ENCODE measurements around the gene NFIA. TPM values are rescaled to one million over a fixed set of nuclear protein-coding genes. Genes with fewer than 3 reads are reported as not detected.

NFIA gene
- total and polyA plus RNA-seq, 2 of the 13 experiments (the other 11 are each of a cell fraction or from before 2014, with no cell fraction given), result 14.7 to 28.5 TPM

GRCh38 chr1:61183471-61184039 lies 101.2 kb downstream of the NFIA start (continued):
- TF ChIP-seq MXD3 (CRISPR knock-in tag; IDR thresholded peaks at IDR 0.05), result no peak; the same call in 1 of the 2 replicates
- no peak for TF ChIP-seq SMARCE1 (IDR thresholded peaks at IDR 0.05; ENCODE audit: borderline replicate concordance)
- TF ChIP-seq ZNF232 (CRISPR knock-in tag; IDR thresholded peaks at IDR 0.05; ENCODE audit: borderline replicate concordance), result peak; percentile 2; the same call in 1 of the 2 replicates
- 0 out of 2 replicates have a peak, but pooled peaks have one; percentile 71 for TF ChIP-seq ARID3A (IDR thresholded peaks at IDR 0.05; ENCODE audit: low read depth, low read length)
- TF ChIP-seq U2AF2 (IDR thresholded peaks at IDR 0.05; ENCODE audit: low read depth, low read length), result no peak
- TF ChIP-seq NAIF1 (CRISPR knock-in tag; IDR thresholded peaks at IDR 0.05; ENCODE audit: borderline replicate concordance), result no peak
- TF ChIP-seq POLR2G (IDR thresholded peaks at IDR 0.05; ENCODE audit: low read depth, low read length), result peak; percentile 44; the same call in 1 of the 2 replicates
- peak; percentile 77 for TF ChIP-seq ZBTB3 (CRISPR knock-in tag; IDR thresholded peaks at IDR 0.05; ENCODE audit: borderline replicate concordance, low read depth)
- TF ChIP-seq KMT2A (CRISPR knock-in tag; IDR thresholded peaks at IDR 0.05), result peak; percentile 80
- 0 out of 2 replicates have a peak, but pooled peaks have one; percentile 20 for TF ChIP-seq ZNF253 (CRISPR knock-in tag; IDR thresholded peaks at IDR 0.05; ENCODE audit: borderline replicate concordance)
- TF ChIP-seq, protein P1, sequence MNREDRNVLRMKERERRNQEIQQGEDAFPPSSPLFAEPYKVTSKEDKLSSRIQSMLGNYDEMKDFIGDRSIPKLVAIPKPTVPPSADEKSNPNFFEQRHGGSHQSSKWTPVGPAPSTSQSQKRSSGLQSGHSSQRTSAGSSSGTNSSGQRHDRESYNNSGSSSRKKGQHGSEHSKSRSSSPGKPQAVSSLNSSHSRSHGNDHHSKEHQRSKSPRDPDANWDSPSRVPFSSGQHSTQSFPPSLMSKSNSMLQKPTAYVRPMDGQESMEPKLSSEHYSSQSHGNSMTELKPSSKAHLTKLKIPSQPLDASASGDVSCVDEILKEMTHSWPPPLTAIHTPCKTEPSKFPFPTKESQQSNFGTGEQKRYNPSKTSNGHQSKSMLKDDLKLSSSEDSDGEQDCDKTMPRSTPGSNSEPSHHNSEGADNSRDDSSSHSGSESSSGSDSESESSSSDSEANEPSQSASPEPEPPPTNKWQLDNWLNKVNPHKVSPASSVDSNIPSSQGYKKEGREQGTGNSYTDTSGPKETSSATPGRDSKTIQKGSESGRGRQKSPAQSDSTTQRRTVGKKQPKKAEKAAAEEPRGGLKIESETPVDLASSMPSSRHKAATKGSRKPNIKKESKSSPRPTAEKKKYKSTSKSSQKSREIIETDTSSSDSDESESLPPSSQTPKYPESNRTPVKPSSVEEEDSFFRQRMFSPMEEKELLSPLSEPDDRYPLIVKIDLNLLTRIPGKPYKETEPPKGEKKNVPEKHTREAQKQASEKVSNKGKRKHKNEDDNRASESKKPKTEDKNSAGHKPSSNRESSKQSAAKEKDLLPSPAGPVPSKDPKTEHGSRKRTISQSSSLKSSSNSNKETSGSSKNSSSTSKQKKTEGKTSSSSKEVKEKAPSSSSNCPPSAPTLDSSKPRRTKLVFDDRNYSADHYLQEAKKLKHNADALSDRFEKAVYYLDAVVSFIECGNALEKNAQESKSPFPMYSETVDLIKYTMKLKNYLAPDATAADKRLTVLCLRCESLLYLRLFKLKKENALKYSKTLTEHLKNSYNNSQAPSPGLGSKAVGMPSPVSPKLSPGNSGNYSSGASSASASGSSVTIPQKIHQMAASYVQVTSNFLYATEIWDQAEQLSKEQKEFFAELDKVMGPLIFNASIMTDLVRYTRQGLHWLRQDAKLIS (CRISPR knock-in tag; IDR thresholded peaks at IDR 0.05), result no peak
- no peak for TF ChIP-seq ZNF768 (CRISPR knock-in tag; IDR thresholded peaks at IDR 0.05)
- no peak for TF ChIP-seq HNRNPL (IDR thresholded peaks at IDR 0.05; ENCODE audit: low read depth, low read length)
- TF ChIP-seq NFKBIZ (CRISPR knock-in tag; IDR thresholded peaks at IDR 0.05), result no peak
- TF ChIP-seq, protein P2, sequence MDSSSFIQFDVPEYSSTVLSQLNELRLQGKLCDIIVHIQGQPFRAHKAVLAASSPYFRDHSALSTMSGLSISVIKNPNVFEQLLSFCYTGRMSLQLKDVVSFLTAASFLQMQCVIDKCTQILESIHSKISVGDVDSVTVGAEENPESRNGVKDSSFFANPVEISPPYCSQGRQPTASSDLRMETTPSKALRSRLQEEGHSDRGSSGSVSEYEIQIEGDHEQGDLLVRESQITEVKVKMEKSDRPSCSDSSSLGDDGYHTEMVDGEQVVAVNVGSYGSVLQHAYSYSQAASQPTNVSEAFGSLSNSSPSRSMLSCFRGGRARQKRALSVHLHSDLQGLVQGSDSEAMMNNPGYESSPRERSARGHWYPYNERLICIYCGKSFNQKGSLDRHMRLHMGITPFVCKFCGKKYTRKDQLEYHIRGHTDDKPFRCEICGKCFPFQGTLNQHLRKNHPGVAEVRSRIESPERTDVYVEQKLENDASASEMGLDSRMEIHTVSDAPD (CRISPR knock-in tag; IDR thresholded peaks at IDR 0.05), result peak; percentile 99
- TF ChIP-seq RCOR2 (CRISPR knock-in tag; IDR thresholded peaks at IDR 0.05), result no peak; the same call in 1 of the 2 replicates
- no peak for TF ChIP-seq ZNF562 (CRISPR knock-in tag; IDR thresholded peaks at IDR 0.05; ENCODE audit: borderline replicate concordance)
- peak; percentile 36; the same call in 1 of the 2 replicates for TF ChIP-seq EHMT2 (IDR thresholded peaks at IDR 0.05; ENCODE audit: borderline replicate concordance, low read depth, low read length)
